ENCODE results near the gene PDE11A. TPM values are rescaled to one million over a fixed set of nuclear protein-coding genes. Genes with fewer than 3 reads are reported as not detected.
"Not testable (repeated sequence)": the region's sequence is repeated elsewhere in the genome, so short reads cannot be mapped to it uniquely, and the experiment has no call there.

The PDE11A gene
- total RNA-seq, 5 donors from 2014 or later (not counting 1 experiment from before 2014, with no cell fraction given) = not detected

GRCh38 chr2:178057179-178057680 is 15.3 kb downstream of the PDE11A start:
- H3K27ac ChIP-seq (ENCODE audit: low read length) = no peak overlapping the region
- H3K27ac Mint-ChIP-seq = no peak overlapping the region
- no CpG with 5 or more reads among the region's 2 CpGs for WGBS (ENCODE audit: insufficient coverage)
- POLR2A ChIA-PET = no interaction called here
- no peak for ATAC-seq (replicated peaks in 1 of 4)
- no peaks in the 10 kb centered on the region for H3K4me1 Mint-ChIP-seq
- no peak for DNase-seq
- no peaks in the 10 kb centered on the region for H3K36me3 Mint-ChIP-seq
- no peak overlapping the region for H3K4me3 Mint-ChIP-seq
- no peaks in the 10 kb centered on the region for H3K9me3 ChIP-seq
- H3K4me1 ChIP-seq (ENCODE audit: control insufficient read depth in 1 of 2, extremely low read depth in 1 of 2, insufficient read depth in 2 of 2, low read length in 2 of 2) = no peaks in the 10 kb centered on the region
- H3K27me3 Mint-ChIP-seq = peaks cover 5 to 7% of the 10 kb centered on the region in 2 donors
- H3K36me3 ChIP-seq (ENCODE audit: control insufficient read depth in 2 of 2, extremely low read depth in 1 of 2, insufficient read depth in 1 of 2, low read length in 1 of 2) = no peaks in the 10 kb centered on the region
- no peak overlapping the region for H3K4me3 ChIP-seq (ENCODE audit: control insufficient read depth in 1 of 2, extremely low read depth in 1 of 2, low read length in 1 of 2)
- no peaks in the 10 kb centered on the region for H3K9me3 Mint-ChIP-seq
- CTCF ChIA-PET = no interaction called here
- H3K27me3 ChIP-seq (replicated peaks in 1 of 2; ENCODE audit: control insufficient read depth in 2 of 2, extremely low read depth in 1 of 2, insufficient read depth in 2 of 2, low read length in 1 of 2) = no peaks in the 10 kb centered on the region

GRCh38 chr2:178056345-178056744 is 16.2 kb downstream of the PDE11A start:
- Histone ChIP-seq H3K27ac (ENCODE audit: low read length) (no peak overlapping the region), H3K4me1 (ENCODE audit: control insufficient read depth in 1 of 2, extremely low read depth in 1 of 2, insufficient read depth in 2 of 2, low read length in 2 of 2) (no peaks in the 10 kb centered on the region), H3K36me3 (ENCODE audit: control insufficient read depth in 2 of 2, extremely low read depth in 1 of 2, insufficient read depth in 1 of 2, low read length in 1 of 2) (no peaks in the 10 kb centered on the region), H3K9me3 (no peaks in the 10 kb centered on the region), H3K4me3 (ENCODE audit: control insufficient read depth in 1 of 2, extremely low read depth in 1 of 2, low read length in 1 of 2) (no peak overlapping the region), H3K27me3 (replicated peaks in 1 of 2; ENCODE audit: control insufficient read depth in 2 of 2, extremely low read depth in 1 of 2, insufficient read depth in 2 of 2, low read length in 1 of 2) (no peaks in the 10 kb centered on the region)
- CTCF ChIA-PET = no interaction called here
- H3K4me3 Mint-ChIP-seq = no peak overlapping the region
- H3K27me3 Mint-ChIP-seq = peaks cover 0 to 3% of the 10 kb centered on the region in 2 donors
- H3K4me1 Mint-ChIP-seq = no peaks in the 10 kb centered on the region
- H3K9me3 Mint-ChIP-seq = no peaks in the 10 kb centered on the region
- DNase-seq (no peak), ATAC-seq (replicated peaks in 1 of 4) (no peak)
- no peak overlapping the region for H3K27ac Mint-ChIP-seq
- no CpG with 5 or more reads among the region's 1 CpG for WGBS (ENCODE audit: insufficient coverage)
- POLR2A ChIA-PET = no interaction called here
- H3K36me3 Mint-ChIP-seq = no peaks in the 10 kb centered on the region

GRCh38 chr2:178051257-178051656 is 21.3 kb downstream of the PDE11A start:
- H3K4me3 ChIP-seq (ENCODE audit: control insufficient read depth in 1 of 2, extremely low read depth in 1 of 2, low read length in 1 of 2); H3K4me1 Mint-ChIP-seq; H3K27ac Mint-ChIP-seq; DNase-seq; H3K4me1 ChIP-seq (ENCODE audit: control insufficient read depth in 1 of 2, extremely low read depth in 1 of 2, insufficient read depth in 2 of 2, low read length in 2 of 2); H3K36me3 Mint-ChIP-seq; ATAC-seq (replicated peaks in 1 of 4); H3K27me3 ChIP-seq (replicated peaks in 1 of 2; ENCODE audit: control insufficient read depth in 2 of 2, extremely low read depth in 1 of 2, insufficient read depth in 2 of 2, low read length in 1 of 2); CTCF ChIA-PET; H3K9me3 ChIP-seq; H3K36me3 ChIP-seq (ENCODE audit: control insufficient read depth in 2 of 2, extremely low read depth in 1 of 2, insufficient read depth in 1 of 2, low read length in 1 of 2); POLR2A ChIA-PET; H3K4me3 Mint-ChIP-seq; H3K27ac ChIP-seq (ENCODE audit: low read length): not testable (repeated sequence)
- Mint-ChIP-seq H3K9me3 (peaks cover 0 to 12% (median 0%) of the 10 kb centered on the region in 3 donors), H3K27me3 (peaks cover 15 to 19% of the 10 kb centered on the region in 2 donors)
- no CpG with 5 or more reads among the region's 2 CpGs for WGBS (ENCODE audit: insufficient coverage)

GRCh38 chr2:178047391-178047790 is 25.2 kb downstream of the PDE11A start:
- H3K27ac Mint-ChIP-seq = no peak overlapping the region
- H3K27me3 ChIP-seq (replicated peaks in 1 of 2; ENCODE audit: control insufficient read depth in 2 of 2, extremely low read depth in 1 of 2, insufficient read depth in 2 of 2, low read length in 1 of 2) = peaks cover 0 to 8% of the 10 kb centered on the region in 2 experiments
- no peaks in the 10 kb centered on the region for H3K36me3 ChIP-seq (ENCODE audit: control insufficient read depth in 2 of 2, extremely low read depth in 1 of 2, insufficient read depth in 1 of 2, low read length in 1 of 2)
- H3K9me3 ChIP-seq = no peaks in the 10 kb centered on the region
- no peak for ATAC-seq (replicated peaks in 1 of 4)
- no peak for DNase-seq
- H3K4me3 Mint-ChIP-seq = no peak overlapping the region
- peaks cover 19 to 23% of the 10 kb centered on the region in 2 donors for H3K27me3 Mint-ChIP-seq
- no peaks in the 10 kb centered on the region for H3K36me3 Mint-ChIP-seq
- no peaks in the 10 kb centered on the region for H3K4me1 Mint-ChIP-seq
- no peak overlapping the region for H3K27ac ChIP-seq (ENCODE audit: low read length)
- peaks cover 0 to 12% (median 0%) of the 10 kb centered on the region in 3 donors for H3K9me3 Mint-ChIP-seq
- H3K4me1 ChIP-seq (ENCODE audit: control insufficient read depth in 1 of 2, extremely low read depth in 1 of 2, insufficient read depth in 2 of 2, low read length in 2 of 2) = no peaks in the 10 kb centered on the region
- H3K4me3 ChIP-seq (ENCODE audit: control insufficient read depth in 1 of 2, extremely low read depth in 1 of 2, low read length in 1 of 2) = no peak overlapping the region
- ChIA-PET CTCF (no interaction called here), POLR2A (no interaction called here)
- WGBS (ENCODE audit: insufficient coverage) = 91% methylated on average over 1 of the region's 2 CpGs

GRCh38 chr2:178044836-178045235 is 27.7 kb downstream of the PDE11A start:
- no peak for ATAC-seq (replicated peaks in 1 of 4)
- CTCF ChIA-PET = no interaction called here
- no peaks in the 10 kb centered on the region for H3K36me3 Mint-ChIP-seq

GRCh38 chr2:178043266-178043665 is 29.3 kb downstream of the PDE11A start:
- WGBS (ENCODE audit: insufficient coverage) = no CpG with 5 or more reads among the region's 1 CpG
- POLR2A ChIA-PET = no interaction called here
- DNase-seq (no peak), ATAC-seq (replicated peaks in 1 of 4) (no peak)
- Histone ChIP-seq H3K4me3 (ENCODE audit: control insufficient read depth in 1 of 2, extremely low read depth in 1 of 2, low read length in 1 of 2) (no peak overlapping the region), H3K27me3 (replicated peaks in 1 of 2; ENCODE audit: control insufficient read depth in 2 of 2, extremely low read depth in 1 of 2, insufficient read depth in 2 of 2, low read length in 1 of 2) (peaks cover 0 to 3% of the 10 kb centered on the region in 2 experiments), H3K36me3 (ENCODE audit: control insufficient read depth in 2 of 2, extremely low read depth in 1 of 2, insufficient read depth in 1 of 2, low read length in 1 of 2) (no peaks in the 10 kb centered on the region), H3K27ac (ENCODE audit: low read length) (no peak overlapping the region), H3K4me1 (ENCODE audit: control insufficient read depth in 1 of 2, extremely low read depth in 1 of 2, insufficient read depth in 2 of 2, low read length in 2 of 2) (no peaks in the 10 kb centered on the region), H3K9me3 (no peaks in the 10 kb centered on the region)
- Mint-ChIP-seq H3K4me3 (no peak overlapping the region), H3K4me1 (no peaks in the 10 kb centered on the region), H3K27ac (no peak overlapping the region), H3K27me3 (peaks cover 9 to 16% of the 10 kb centered on the region in 2 donors), H3K9me3 (peaks cover 0 to 4% (median 0%) of the 10 kb centered on the region in 3 donors), H3K36me3 (no peaks in the 10 kb centered on the region)
- CTCF ChIA-PET = no interaction called here

More at GRCh38 chr2:178044836-178045235, 27.7 kb downstream of the PDE11A start:
- no peak for DNase-seq
- POLR2A ChIA-PET = no interaction called here
- Mint-ChIP-seq H3K9me3 (peaks cover 0 to 4% (median 0%) of the 10 kb centered on the region in 3 donors), H3K27me3 (peaks cover 9 to 21% of the 10 kb centered on the region in 2 donors), H3K4me1 (no peaks in the 10 kb centered on the region), H3K4me3 (no peak overlapping the region), H3K27ac (no peak overlapping the region)
- H3K27me3 ChIP-seq (replicated peaks in 1 of 2; ENCODE audit: control insufficient read depth in 2 of 2, extremely low read depth in 1 of 2, insufficient read depth in 2 of 2, low read length in 1 of 2) = peaks cover 0 to 6% of the 10 kb centered on the region in 2 experiments
- no peak overlapping the region for H3K27ac ChIP-seq (ENCODE audit: low read length)
- no peaks in the 10 kb centered on the region for H3K4me1 ChIP-seq (ENCODE audit: control insufficient read depth in 1 of 2, extremely low read depth in 1 of 2, insufficient read depth in 2 of 2, low read length in 2 of 2)
- no peak overlapping the region for H3K4me3 ChIP-seq (ENCODE audit: control insufficient read depth in 1 of 2, extremely low read depth in 1 of 2, low read length in 1 of 2)
- no CpG with 5 or more reads among the region's 1 CpG for WGBS (ENCODE audit: insufficient coverage)
- H3K36me3 ChIP-seq (ENCODE audit: control insufficient read depth in 2 of 2, extremely low read depth in 1 of 2, insufficient read depth in 1 of 2, low read length in 1 of 2) = no peaks in the 10 kb centered on the region
- H3K9me3 ChIP-seq = no peaks in the 10 kb centered on the region

- not testable (repeated sequence) for H3K27me3 ChIP-seq (replicated peaks in 1 of 2; ENCODE audit: control insufficient read depth in 2 of 2, extremely low read depth in 1 of 2, insufficient read depth in 2 of 2, low read length in 1 of 2)
Measured at GRCh38 chr2:178033583-178033982, 39.0 kb downstream of the PDE11A start.

More at GRCh38 chr2:178033583-178033982, 39.0 kb downstream of the PDE11A start:
- H3K27ac ChIP-seq (ENCODE audit: low read length); ATAC-seq (replicated peaks in 1 of 4); H3K9me3 ChIP-seq; H3K36me3 Mint-ChIP-seq; H3K4me3 Mint-ChIP-seq; H3K4me3 ChIP-seq (ENCODE audit: control insufficient read depth in 1 of 2, extremely low read depth in 1 of 2, low read length in 1 of 2); POLR2A ChIA-PET; H3K27me3 Mint-ChIP-seq; DNase-seq; H3K9me3 Mint-ChIP-seq; H3K27ac Mint-ChIP-seq; H3K36me3 ChIP-seq (ENCODE audit: control insufficient read depth in 2 of 2, extremely low read depth in 1 of 2, insufficient read depth in 1 of 2, low read length in 1 of 2); H3K4me1 ChIP-seq (ENCODE audit: control insufficient read depth in 1 of 2, extremely low read depth in 1 of 2, insufficient read depth in 2 of 2, low read length in 2 of 2); H3K4me1 Mint-ChIP-seq: not testable (repeated sequence)
- CTCF ChIA-PET = interaction anchor here in 1 of 2 donors (0.6 kb wide), 1 partner anchor 174 kb away, joined by 5 read pairs; no protein-coding TSS in a partner anchor

All from T-cell (primary cell).